GM19452 (cell line): ENCODE results near the gene TGFB3.
"Not testable (repeated sequence)": the region's sequence is repeated elsewhere in the genome, so short reads cannot be mapped to it uniquely, and the experiment has no call there.

Experiments used
- ATAC-seq: cut with Tn5 transposase; IDR thresholded peaks from one replicate; pipeline ENCODE4 v1.9.1; 2021; ENCODE audit not compliant: unreplicated experiment

Gene TGFB3

GRCh38 chr14:75981426-75982265 lies at the start of gene TGFB3:
TGFB3 (minus strand) TSS chr14:75981995; CDS start chr14:75980893, 1,102 bp downstream.
- ATAC-seq: no peak

DNA sequence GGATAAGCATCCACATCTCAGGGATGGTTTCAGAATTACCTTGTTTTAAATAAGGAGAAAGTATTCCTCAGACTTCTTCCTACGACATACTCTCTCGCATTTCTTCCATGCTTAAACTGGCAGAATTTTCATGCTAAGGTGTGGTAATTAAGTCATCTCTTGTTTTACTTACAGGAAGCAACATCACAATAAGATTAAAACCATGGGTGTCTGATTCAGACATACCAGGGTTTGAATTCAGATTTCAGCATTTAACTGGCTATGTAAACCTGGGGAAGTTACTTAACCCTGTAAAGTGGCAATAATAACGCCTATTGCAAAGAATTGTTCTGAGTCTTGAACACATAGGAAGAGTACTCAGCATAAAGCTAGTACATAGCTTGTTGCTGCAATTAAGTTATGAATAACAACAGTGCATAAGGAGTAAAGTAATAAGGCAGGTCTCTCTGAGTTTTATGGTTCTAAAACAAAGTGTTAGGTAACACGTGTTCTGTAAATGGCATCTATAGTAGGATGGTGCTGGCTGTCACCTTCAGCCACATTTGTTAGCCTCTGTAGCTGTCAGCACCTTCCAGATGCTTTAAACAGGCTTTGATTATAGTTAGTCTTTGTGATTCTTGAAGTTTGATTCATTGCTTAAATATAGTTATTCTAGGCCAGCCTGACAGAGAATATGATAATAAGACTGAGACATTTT lies 42.6 kb upstream of the TGFB3 start:
- ATAC-seq: no peak

DNA sequence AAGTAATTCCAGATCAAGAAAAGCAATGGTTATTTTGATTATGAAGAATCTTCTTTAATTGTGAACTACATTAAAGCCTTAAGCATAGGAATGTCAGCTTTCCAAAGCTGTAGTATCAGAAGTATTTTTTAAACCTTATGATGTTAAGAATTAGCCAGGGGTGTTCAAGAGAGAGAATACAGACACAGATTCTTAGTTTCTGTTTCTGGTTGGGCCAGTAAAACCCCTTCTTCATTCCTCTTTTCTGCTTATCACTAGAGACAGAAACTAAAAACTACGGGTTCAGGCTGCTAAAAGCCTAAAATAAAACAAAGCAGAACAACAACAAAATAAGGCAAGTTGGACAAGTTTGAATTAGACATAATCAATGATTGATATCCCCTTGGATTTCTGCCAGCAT lies 42.0 kb upstream of the TGFB3 start:
- no peak for ATAC-seq

DNA sequence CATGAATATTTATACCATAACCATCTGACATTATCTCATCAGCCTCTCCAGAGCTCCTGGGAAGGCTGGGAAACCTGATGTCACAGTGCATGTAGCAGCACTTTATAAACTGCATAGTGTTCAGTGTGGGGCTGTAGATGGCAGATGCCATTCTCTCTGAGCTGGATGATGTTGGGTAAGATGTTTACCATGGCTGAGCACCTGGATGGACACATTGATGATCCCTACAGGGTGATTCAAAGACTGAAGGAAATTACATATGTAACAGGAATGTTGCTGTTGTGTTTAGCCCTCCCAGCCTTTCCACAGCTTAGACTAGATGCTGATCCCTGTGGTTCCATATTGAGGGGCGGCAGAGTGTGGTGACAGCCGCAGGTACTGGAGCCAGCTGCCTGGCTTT lies 41.2 kb upstream of the TGFB3 start:
- ATAC-seq: no peak

DNA sequence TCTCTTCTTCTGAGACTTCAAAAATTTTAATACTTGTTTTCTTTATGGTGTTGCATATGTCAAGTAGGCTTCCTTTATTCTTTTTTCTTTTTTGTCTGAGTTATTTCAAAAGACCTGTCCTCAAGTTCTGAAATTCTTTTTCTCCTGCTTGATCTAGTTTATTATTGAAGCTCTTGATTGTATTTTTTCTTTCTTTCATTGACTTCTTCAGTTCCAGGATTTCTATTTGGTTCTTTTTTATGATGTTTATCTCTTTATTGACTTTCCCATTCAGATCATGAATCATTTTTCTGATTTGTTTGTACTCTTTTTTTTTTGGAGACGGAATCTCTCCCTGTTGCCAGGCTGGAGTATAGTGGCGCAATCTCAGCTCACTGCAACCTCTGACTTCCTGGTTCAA lies 37.9 kb upstream of the TGFB3 start:
- no peak for ATAC-seq

DNA sequence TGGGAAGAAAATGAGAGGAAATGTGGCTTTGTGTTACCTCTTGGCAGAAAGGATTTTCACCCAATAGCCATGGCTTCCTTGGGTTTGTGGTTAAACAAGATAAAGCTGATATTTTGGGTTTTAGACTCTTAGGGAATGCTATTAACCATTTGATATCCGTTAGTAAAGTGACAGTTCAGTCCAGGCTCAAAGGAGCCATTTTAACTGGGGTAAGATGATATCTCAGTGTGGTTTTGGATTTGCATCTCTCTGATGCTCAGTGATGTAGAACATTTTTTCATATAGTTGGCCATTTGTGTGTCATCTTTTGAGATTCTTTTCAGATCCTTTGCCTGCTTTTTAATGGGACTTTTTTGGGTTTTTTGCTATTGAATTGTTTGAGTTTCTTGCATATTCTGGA lies 33.9 kb upstream of the TGFB3 start:
- ATAC-seq: no peak

- ATAC-seq: no peak
Observed at GRCh38 chr14:76015191-76015590, 33.4 kb upstream of the TGFB3 start.

DNA sequence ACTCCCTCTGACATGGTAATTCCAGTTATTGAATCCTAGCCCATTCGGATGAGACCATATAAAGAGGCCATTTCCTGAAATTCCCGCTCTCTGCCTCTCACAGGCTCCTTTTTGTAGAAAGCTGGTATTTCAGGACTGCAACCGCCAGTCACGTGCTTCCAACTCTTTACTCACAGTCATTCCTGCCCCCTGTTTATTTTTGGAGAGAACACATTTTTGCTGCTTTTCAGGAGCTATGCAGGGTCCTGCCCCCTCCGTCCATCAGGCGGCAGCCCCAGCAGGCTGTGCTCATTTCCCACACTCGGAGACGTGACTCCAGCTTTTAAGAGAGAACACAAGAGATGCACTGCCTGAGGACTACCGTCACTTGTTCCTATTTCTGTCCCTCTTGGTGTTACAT lies 30.6 kb upstream of the TGFB3 start:
- ATAC-seq: no peak

DNA sequence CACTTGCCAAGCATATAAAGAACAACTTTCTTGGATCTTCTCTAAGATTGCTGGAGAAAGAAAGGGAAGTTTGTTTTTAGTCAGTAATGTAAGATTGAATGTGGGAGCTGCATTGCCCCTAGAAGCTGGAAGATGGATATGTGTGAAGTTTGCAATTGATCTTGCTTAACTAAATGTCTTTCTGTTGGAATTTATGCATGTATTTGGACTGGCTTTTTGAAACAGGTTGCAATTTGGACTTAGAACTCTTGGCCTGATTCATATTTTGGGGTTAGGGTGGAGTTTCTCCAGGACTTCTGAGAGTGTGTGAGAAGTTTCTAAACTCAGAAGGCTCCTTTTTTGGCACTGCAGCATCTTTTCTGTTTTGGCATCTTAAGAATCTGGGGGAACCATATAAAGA lies 30.1 kb upstream of the TGFB3 start:
- no peak for ATAC-seq

- ATAC-seq: not testable (repeated sequence)
Observed at GRCh38 chr14:76009627-76010026, 27.8 kb upstream of the TGFB3 start.

- ATAC-seq: no peak
Observed at GRCh38 chr14:76007852-76008251, 26.1 kb upstream of the TGFB3 start.

- ATAC-seq: no peak
Observed at GRCh38 chr14:76007379-76007778, 25.6 kb upstream of the TGFB3 start.

GRCh38 chr14:76006253-76006652 lies 24.5 kb upstream of the TGFB3 start:
- no peak for ATAC-seq

- no peak for ATAC-seq
Observed at GRCh38 chr14:76002383-76002782, 20.6 kb upstream of the TGFB3 start.

GRCh38 chr14:75999511-76000190 lies 17.9 kb upstream of the TGFB3 start:
- ATAC-seq: no peak

DNA sequence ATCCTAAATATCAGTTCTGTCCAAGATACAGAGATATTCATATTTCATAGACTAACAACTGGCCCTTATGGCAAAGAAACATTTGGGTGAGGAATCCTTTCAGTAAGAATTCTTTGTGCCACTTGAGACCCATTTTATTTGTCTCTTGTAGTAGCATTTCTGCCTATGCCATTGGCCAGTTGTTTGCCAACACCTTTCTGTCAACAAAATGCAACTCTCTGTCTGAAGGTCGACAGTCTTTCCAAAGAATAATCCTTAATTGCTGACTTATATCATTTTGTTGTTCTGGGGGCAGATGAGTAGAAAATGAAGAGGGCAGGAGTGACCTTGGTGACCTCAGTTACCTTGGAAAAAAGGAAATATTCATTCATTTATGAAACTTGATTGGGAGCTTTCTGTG lies 14.7 kb upstream of the TGFB3 start:
- ATAC-seq: no peak

- no peak for ATAC-seq
Observed at GRCh38 chr14:75995372-75996041, 13.7 kb upstream of the TGFB3 start.

DNA sequence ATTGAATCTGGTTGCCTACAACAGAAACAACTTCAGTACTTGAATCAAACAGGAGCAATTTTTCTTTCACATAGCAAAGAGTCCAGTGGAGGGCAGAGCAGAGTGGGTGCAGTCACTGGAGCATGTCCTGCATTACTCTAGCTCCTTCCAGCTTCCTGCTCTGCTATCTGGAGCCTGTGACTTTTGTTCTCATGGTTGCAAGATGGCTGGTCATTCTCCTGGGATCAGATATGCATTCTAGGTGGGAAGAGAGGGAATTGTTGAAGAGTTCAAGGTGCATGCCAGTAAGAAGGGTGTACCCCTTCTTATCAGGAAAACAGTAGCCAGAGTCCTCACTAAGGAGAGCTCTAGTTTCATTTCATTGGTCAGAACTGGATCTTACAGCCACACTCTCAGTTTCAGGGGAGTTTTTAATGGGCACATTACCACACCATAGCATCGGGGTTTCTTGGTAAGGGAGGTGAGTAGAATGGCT lies 11.8 kb upstream of the TGFB3 start:
- peak; percentile 71 for ATAC-seq

DNA sequence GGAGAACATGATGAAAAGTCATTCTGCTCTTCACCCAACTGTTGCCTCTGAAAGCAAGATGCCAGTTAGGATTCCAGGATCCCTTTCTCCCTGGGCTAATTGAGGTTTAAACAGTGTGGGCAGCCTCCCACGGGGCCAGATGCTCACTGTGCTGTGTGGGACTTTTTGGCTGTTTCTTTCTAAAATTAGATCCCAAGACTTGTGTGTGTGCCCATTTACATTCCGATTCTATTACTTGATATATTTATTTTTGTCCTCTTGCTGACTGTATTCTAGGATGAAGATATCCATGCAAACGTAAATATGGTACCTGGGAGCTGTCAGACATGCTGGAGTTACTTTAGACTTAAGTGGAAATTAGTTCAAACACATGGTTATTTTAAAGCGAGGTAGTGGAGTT lies 10.0 kb upstream of the TGFB3 start:
- ATAC-seq: no peak

GRCh38 chr14:75990297-75990696 lies 8.5 kb upstream of the TGFB3 start:
- ATAC-seq: no peak

DNA sequence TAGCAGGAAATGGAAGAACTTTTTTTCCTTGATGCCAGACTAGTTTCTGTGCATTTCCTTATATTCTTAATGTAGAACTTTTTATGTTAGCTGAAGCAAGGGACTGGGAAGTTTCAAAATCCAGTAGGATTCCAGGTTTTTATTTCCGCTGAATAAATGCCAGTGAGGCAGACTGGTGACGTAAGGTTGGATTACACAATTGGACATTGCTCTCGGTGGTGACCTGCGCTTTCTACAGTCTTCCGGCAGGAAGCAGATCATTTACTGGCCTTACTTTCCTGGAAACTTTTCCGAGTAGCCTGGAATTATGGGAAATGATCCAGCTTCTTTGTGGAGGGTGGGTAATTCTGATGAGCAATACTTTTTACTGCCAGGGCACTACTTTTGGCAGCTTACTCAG lies 7.3 kb upstream of the TGFB3 start:
- ATAC-seq: no peak
